ENCODE measurements around the gene UNC13C. TPM values are rescaled to one million over a fixed set of nuclear protein-coding genes. Genes with fewer than 3 reads are reported as not detected.

Gene UNC13C
- total RNA-seq, 2 experiments from 2014 or later = not detected

GRCh38 chr15:54127574-54127973 is 149.3 kb downstream of the UNC13C start:
- ChIA-PET POLR2A (no interaction called here), CTCF (ENCODE audit: unreplicated experiment) (no interaction called here)
- Histone ChIP-seq H3K9me2 (ENCODE audit: insufficient read depth, low read length) (no peaks in the 10 kb centered on the region), H3K27ac (ENCODE audit: low read depth, low read length, poor library complexity, severe bottlenecking) (no peak overlapping the region), H3K36me3 (ENCODE audit: insufficient read depth, low read length) (no peaks in the 10 kb centered on the region), H3K4me2 (ENCODE audit: low read length) (no peak overlapping the region), H3K9me3 (ENCODE audit: low read length) (no peaks in the 10 kb centered on the region), H3K4me3 (ENCODE audit: low read depth, low read length, poor library complexity, severe bottlenecking) (no peak overlapping the region), H4K20me1 (ENCODE audit: insufficient read depth, low read length) (no peaks in the 10 kb centered on the region), H3K4me1 (ENCODE audit: insufficient read depth, low read length, poor library complexity, severe bottlenecking) (no peaks in the 10 kb centered on the region), H2AFZ (ENCODE audit: low read length) (no peak overlapping the region), H3K79me2 (ENCODE audit: insufficient read depth, low read depth, low read length) (no peaks in the 10 kb centered on the region)
- no TSS peak for BruUV-seq (replicated peaks)
- intact Hi-C loops (cut with micrococcal nuclease; ENCODE audit: unreplicated experiment) = no loop called here
- DNase-seq (ENCODE audit: low spot score) = no peak
- TF ChIP-seq CTCF (conservative IDR thresholded peaks at IDR 0.05; ENCODE audit: low read length) (no peak), EZH2phosphoT487 (IDR thresholded peaks at IDR 0.05; ENCODE audit: borderline replicate concordance, low read depth, low read length) (no peak)

GRCh38 chr15:54131410-54131809 is 153.2 kb downstream of the UNC13C start:
- TF ChIP-seq EZH2phosphoT487 (IDR thresholded peaks at IDR 0.05; ENCODE audit: borderline replicate concordance, low read depth, low read length) (no peak), CTCF (conservative IDR thresholded peaks at IDR 0.05; ENCODE audit: low read length) (no peak)
- Histone ChIP-seq H3K4me3 (ENCODE audit: low read depth, low read length, poor library complexity, severe bottlenecking) (no peak overlapping the region), H3K4me2 (ENCODE audit: low read length) (no peak overlapping the region), H3K4me1 (ENCODE audit: insufficient read depth, low read length, poor library complexity, severe bottlenecking) (no peaks in the 10 kb centered on the region), H3K27ac (ENCODE audit: low read depth, low read length, poor library complexity, severe bottlenecking) (no peak overlapping the region), H2AFZ (ENCODE audit: low read length) (no peak overlapping the region), H3K9me2 (ENCODE audit: insufficient read depth, low read length) (no peaks in the 10 kb centered on the region), H4K20me1 (ENCODE audit: insufficient read depth, low read length) (no peaks in the 10 kb centered on the region), H3K79me2 (ENCODE audit: insufficient read depth, low read depth, low read length) (no peaks in the 10 kb centered on the region), H3K9me3 (ENCODE audit: low read length) (no peaks in the 10 kb centered on the region), H3K36me3 (ENCODE audit: insufficient read depth, low read length) (no peaks in the 10 kb centered on the region)
- POLR2A ChIA-PET = interaction anchor here (0.6 kb wide), 1 partner anchor 803 kb away, joined by 3 read pairs; no protein-coding TSS in a partner anchor
- no TSS peak for BruUV-seq (replicated peaks)
- DNase-seq (ENCODE audit: low spot score) = no peak
- CTCF ChIA-PET (ENCODE audit: unreplicated experiment) = no interaction called here
- intact Hi-C loops (cut with micrococcal nuclease; ENCODE audit: unreplicated experiment) = no loop called here

GRCh38 chr15:54149115-54149531 is 170.9 kb downstream of the UNC13C start:
- no peak overlapping the region for H3K27ac ChIP-seq (ENCODE audit: low read depth, low read length, poor library complexity, severe bottlenecking)
- H3K9me3 ChIP-seq (ENCODE audit: low read length) = no peaks in the 10 kb centered on the region
- no peaks in the 10 kb centered on the region for H3K36me3 ChIP-seq (ENCODE audit: insufficient read depth, low read length)
- no peaks in the 10 kb centered on the region for H3K79me2 ChIP-seq (ENCODE audit: insufficient read depth, low read depth, low read length)
- intact Hi-C loops (cut with micrococcal nuclease; ENCODE audit: unreplicated experiment) = no loop called here
- no peak for DNase-seq (ENCODE audit: low spot score)
- ChIA-PET CTCF (ENCODE audit: unreplicated experiment) (no interaction called here), POLR2A (no interaction called here)
- no peaks in the 10 kb centered on the region for H3K4me1 ChIP-seq (ENCODE audit: insufficient read depth, low read length, poor library complexity, severe bottlenecking)
- no peak overlapping the region for H2AFZ ChIP-seq (ENCODE audit: low read length)
- no TSS peak for BruUV-seq (replicated peaks)
- H3K4me2 ChIP-seq (ENCODE audit: low read length) = no peak overlapping the region
- H4K20me1 ChIP-seq (ENCODE audit: insufficient read depth, low read length) = no peaks in the 10 kb centered on the region
- no peak overlapping the region for H3K4me3 ChIP-seq (ENCODE audit: low read depth, low read length, poor library complexity, severe bottlenecking)
- TF ChIP-seq CTCF (conservative IDR thresholded peaks at IDR 0.05; ENCODE audit: low read length) (no peak), EZH2phosphoT487 (IDR thresholded peaks at IDR 0.05; ENCODE audit: borderline replicate concordance, low read depth, low read length) (no peak)
- no peaks in the 10 kb centered on the region; the same call in 1 of the 2 replicates for H3K9me2 ChIP-seq (ENCODE audit: insufficient read depth, low read length)

All from OCI-LY7 (cell line).